Umbilical cord (tissue), 2 donors: Measurements from ENCODE around the gene UBAP1L. TPM values are rescaled to one million over a fixed set of nuclear protein-coding genes. Genes with fewer than 3 reads are reported as not detected.
"Not testable (repeated sequence)": the region's sequence is repeated elsewhere in the genome, so short reads cannot be mapped to it uniquely, and the experiment has no call there.

Experiments used
- DNase-seq: peaks from one replicate; pipeline ENCODE4 v3.0.0-alpha.2; 2015; ENCODE audit warnings: low spot score
- total RNA-seq: library from RNA; depleted of rRNA; stranded (reverse); fragments of >200 nt; gene quantifications from one replicate; pipeline ENCODE4 v1.2.3, GENCODE V29; 2014; ENCODE audit warnings: low replicate concordance; ENCODE audit not compliant: insufficient read depth

UBAP1L gene
- total RNA-seq, 1 donor from 2014 or later: 2.2 TPM

- DNase-seq: no peak
These were observed 70.1 kb downstream of the UBAP1L start, which contains the start of gene SLC51B for GRCh38 chr15:65044724-65045481. Gene SLC51B (plus strand): TSS chr15:65045387. CDS start chr15:65050005, 4,618 bp downstream.

GRCh38 chr15:65044218-65044617, 70.8 kb downstream of the UBAP1L start:
- not testable (repeated sequence) for DNase-seq

GRCh38 chr15:65042776-65043327, 72.1 kb downstream of the UBAP1L start:
- DNase-seq: no peak

Other genes starting within 250 kb of the UBAP1L start
- 5.3 TPM for gene ANKDD1A, start 203.3 kb downstream of the UBAP1L start, total RNA-seq
- gene SPG21, start 125.3 kb downstream of the UBAP1L start, total RNA-seq: 49.1 TPM
- gene MTFMT, start 85.6 kb downstream of the UBAP1L start, total RNA-seq: 42.9 TPM
- gene SLC51B, start 69.8 kb downstream of the UBAP1L start, total RNA-seq: not detected
- 107 TPM for gene RASL12, start 47.2 kb downstream of the UBAP1L start, total RNA-seq
- gene KBTBD13, start 38.5 kb downstream of the UBAP1L start, total RNA-seq: not detected
- 11.6 TPM for gene PDCD7, start 18.6 kb upstream of the UBAP1L start, total RNA-seq
- 48.4 TPM for gene CLPX, start 70.1 kb upstream of the UBAP1L start, total RNA-seq
- gene CILP, start 96.3 kb upstream of the UBAP1L start, total RNA-seq: 70.3 TPM
- 3.4 TPM for gene PARP16, start 171.7 kb upstream of the UBAP1L start, total RNA-seq
- gene RNU5A-1, start 180.9 kb upstream of the UBAP1L start, total RNA-seq: not detected
- gene RNU5B-1, start 189.5 kb upstream of the UBAP1L start, total RNA-seq: not detected